Prostate gland (tissue), 2 donors: ENCODE results near the gene C20orf173. TPM values are rescaled to one million over a fixed set of nuclear protein-coding genes. Genes with fewer than 3 reads are reported as not detected.

ENCODE experiments used
- DNase-seq: peaks from one replicate; pipeline ENCODE4 v3.0.0-alpha.2; 2019; ENCODE audit warnings: low spot score
- H3K27ac ChIP-seq, 2 donors: fragments of 200-600 bp; sonication (generic); 2 replicates each; pipeline ENCODE4 v1.5.1; 2017 to 2019
- H3K27me3 ChIP-seq: fragments of 200-600 bp; sonication (generic); replicated peaks from 2 replicates; pipeline ENCODE4 v1.5.1; 2019; ENCODE audit not compliant: insufficient read depth
- H3K36me3 ChIP-seq, 2 donors: fragments of 200-600 bp; sonication (generic); 1 replicate in 1 of 2; 2 replicates in 1 of 2; pipeline versions ENCODE4 v1.5.1 to v1.8.1; 2017 to 2019
- H3K4me1 ChIP-seq: fragments of 200-600 bp; sonication (generic); replicated peaks from 2 replicates; pipeline ENCODE4 v1.5.1; 2019
- H3K4me3 ChIP-seq, 2 donors: fragments of 200-600 bp; sonication (generic); 2 replicates each; pipeline ENCODE4 v1.5.1; 2017 to 2019
- H3K9me3 ChIP-seq: fragments of 200-600 bp; sonication (generic); 2 replicates; pipeline ENCODE4 v1.5.1; 2017
- POLR2A ChIP-seq: fragments of 450-650 bp; IDR thresholded peaks from one replicate; pipeline ENCODE4 v1.6.1; 2016; ENCODE audit warnings: antibody characterized with exemption, mild to moderate bottlenecking
- POLR2AphosphoS5 ChIP-seq: sonication (generic); formaldehyde crosslinking; IDR thresholded peaks from one replicate; pipeline ENCODE4 v1.6.1; 2017; ENCODE audit warnings: antibody characterized with exemption
- WGBS: methylation state at CpG from one replicate; pipeline ENCODE4 v1.1.5; 2018; 5-methylcytosine and 5-hydroxymethylcytosine counted together
- intact Hi-C: fragments of 100-400 bp; cut with DNase I; formaldehyde crosslinking; loops from one replicate; pipeline ENCODE4 v1.14.2; 2022
- total RNA-seq, 2 donors: library from RNA; depleted of rRNA; stranded (reverse); fragments of >200 nt; gene quantifications; one replicate each; pipeline ENCODE4 v1.1.0, GENCODE V29; 2016
- TF ChIP-seq, protein P1 (sequence below), 4 experiments: fragments of 200-600 bp in 2 of 4; fragments of 450-650 bp in 2 of 4; sonication (generic) in 2 of 4; IDR thresholded peaks; 1 replicate in 3 of 4; 2 replicates in 1 of 4; pipeline ENCODE4 v1.5.1; 2016 to 2019; ENCODE audit warnings: antibody characterized with exemption in 4 of 4, mild to moderate bottlenecking in 2 of 4, moderate library complexity in 2 of 4

C20orf173 gene
- total RNA-seq, 2 donors from 2014 or later, result not detected

- Histone ChIP-seq H3K4me3 (no peak overlapping the region), H3K36me3 (peaks cover 6 to 19% of the 10 kb centered on the region in 2 donors), H3K9me3 (no peaks in the 10 kb centered on the region), H3K27ac (no peak overlapping the region), H3K4me1 (no peaks in the 10 kb centered on the region), H3K27me3 (no peaks in the 10 kb centered on the region)
- DNase-seq, result no peak
- no peak for TF ChIP-seq POLR2A
- TF ChIP-seq, protein P1, sequence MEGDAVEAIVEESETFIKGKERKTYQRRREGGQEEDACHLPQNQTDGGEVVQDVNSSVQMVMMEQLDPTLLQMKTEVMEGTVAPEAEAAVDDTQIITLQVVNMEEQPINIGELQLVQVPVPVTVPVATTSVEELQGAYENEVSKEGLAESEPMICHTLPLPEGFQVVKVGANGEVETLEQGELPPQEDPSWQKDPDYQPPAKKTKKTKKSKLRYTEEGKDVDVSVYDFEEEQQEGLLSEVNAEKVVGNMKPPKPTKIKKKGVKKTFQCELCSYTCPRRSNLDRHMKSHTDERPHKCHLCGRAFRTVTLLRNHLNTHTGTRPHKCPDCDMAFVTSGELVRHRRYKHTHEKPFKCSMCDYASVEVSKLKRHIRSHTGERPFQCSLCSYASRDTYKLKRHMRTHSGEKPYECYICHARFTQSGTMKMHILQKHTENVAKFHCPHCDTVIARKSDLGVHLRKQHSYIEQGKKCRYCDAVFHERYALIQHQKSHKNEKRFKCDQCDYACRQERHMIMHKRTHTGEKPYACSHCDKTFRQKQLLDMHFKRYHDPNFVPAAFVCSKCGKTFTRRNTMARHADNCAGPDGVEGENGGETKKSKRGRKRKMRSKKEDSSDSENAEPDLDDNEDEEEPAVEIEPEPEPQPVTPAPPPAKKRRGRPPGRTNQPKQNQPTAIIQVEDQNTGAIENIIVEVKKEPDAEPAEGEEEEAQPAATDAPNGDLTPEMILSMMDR (IDR thresholded peaks at IDR 0.05), result no peak
- TF ChIP-seq POLR2AphosphoS5, result no peak
- intact Hi-C loops, result no loop called here
- WGBS, result 80% methylated on average over 3 of the region's 3 CpGs
Measured at GRCh38 chr20:35506179-35506578, 23.3 kb downstream of the C20orf173 start.

- DNase-seq, result no peak
- intact Hi-C loops, result no loop called here
- Histone ChIP-seq H3K9me3 (no peaks in the 10 kb centered on the region), H3K4me3 (no peak overlapping the region), H3K27me3 (no peaks in the 10 kb centered on the region), H3K27ac (no peak overlapping the region), H3K36me3 (peaks cover 6 to 16% of the 10 kb centered on the region in 2 donors), H3K4me1 (no peaks in the 10 kb centered on the region)
- 95% methylated on average over 5 of the region's 5 CpGs for WGBS
- TF ChIP-seq, protein P1 (IDR thresholded peaks at IDR 0.05), result no peak
- no peak for TF ChIP-seq POLR2AphosphoS5
- no peak for TF ChIP-seq POLR2A
Measured at GRCh38 chr20:35504751-35505150, 24.7 kb downstream of the C20orf173 start.

DNA sequence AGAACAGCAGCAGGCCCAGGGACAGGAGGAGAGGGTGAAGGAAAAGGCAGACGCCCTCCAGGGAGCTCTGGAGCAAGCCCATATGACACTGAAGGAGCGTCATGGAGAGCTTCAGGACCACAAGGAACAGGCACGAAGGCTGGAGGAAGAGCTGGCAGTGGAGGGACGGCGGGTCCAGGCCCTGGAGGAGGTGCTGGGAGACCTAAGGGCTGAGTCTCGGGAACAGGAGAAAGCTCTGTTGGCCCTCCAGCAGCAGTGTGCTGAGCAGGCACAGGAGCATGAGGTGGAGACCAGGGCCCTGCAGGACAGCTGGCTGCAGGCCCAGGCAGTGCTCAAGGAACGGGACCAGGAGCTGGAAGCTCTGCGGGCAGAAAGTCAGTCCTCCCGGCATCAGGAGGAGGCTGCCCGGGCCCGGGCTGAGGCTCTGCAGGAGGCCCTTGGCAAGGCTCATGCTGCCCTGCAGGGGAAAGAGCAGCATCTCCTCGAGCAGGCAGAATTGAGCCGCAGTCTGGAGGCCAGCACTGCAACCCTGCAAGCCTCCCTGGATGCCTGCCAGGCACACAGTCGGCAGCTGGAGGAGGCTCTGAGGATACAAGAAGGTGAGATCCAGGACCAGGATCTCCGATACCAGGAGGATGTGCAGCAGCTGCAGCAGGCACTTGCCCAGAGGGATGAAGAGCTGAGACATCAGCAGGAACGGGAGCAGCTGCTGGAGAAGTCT lies 25.5 kb downstream of the C20orf173 start:
- no peaks in the 10 kb centered on the region for H3K27me3 ChIP-seq
- intact Hi-C loops, result no loop called here
- no peak overlapping the region for H3K4me3 ChIP-seq
- no peaks in the 10 kb centered on the region for H3K4me1 ChIP-seq
- 65% methylated on average over 15 of the region's 16 CpGs for WGBS
- DNase-seq, result no peak
- TF ChIP-seq POLR2AphosphoS5 (no peak), POLR2A (no peak)
- TF ChIP-seq, protein P1 (IDR thresholded peaks at IDR 0.05), result no peak
- H3K36me3 ChIP-seq, result peaks cover 6 to 21% of the 10 kb centered on the region in 2 donors
- no peaks in the 10 kb centered on the region for H3K9me3 ChIP-seq
- no peak overlapping the region for H3K27ac ChIP-seq

- intact Hi-C loops, result no loop called here
- no peak overlapping the region for H3K27ac ChIP-seq
- H3K4me3 ChIP-seq, result no peak overlapping the region
- peaks cover 6 to 22% of the 10 kb centered on the region in 2 donors for H3K36me3 ChIP-seq
- DNase-seq, result no peak
- 88% methylated on average over 10 of the region's 10 CpGs for WGBS
- H3K4me1 ChIP-seq, result no peaks in the 10 kb centered on the region
- H3K9me3 ChIP-seq, result no peaks in the 10 kb centered on the region
- H3K27me3 ChIP-seq, result no peaks in the 10 kb centered on the region
- TF ChIP-seq POLR2AphosphoS5 (no peak), POLR2A (no peak)
- TF ChIP-seq, protein P1 (IDR thresholded peaks at IDR 0.05), result no peak
Measured at GRCh38 chr20:35503281-35503680, 26.2 kb downstream of the C20orf173 start.

- WGBS, result 89% methylated on average over 8 of the region's 8 CpGs
- no peak overlapping the region for H3K4me3 ChIP-seq
- no peaks in the 10 kb centered on the region for H3K9me3 ChIP-seq
- no peaks in the 10 kb centered on the region for H3K4me1 ChIP-seq
- H3K36me3 ChIP-seq, result peaks cover 6 to 27% of the 10 kb centered on the region in 2 donors
- no peaks in the 10 kb centered on the region for H3K27me3 ChIP-seq
- intact Hi-C loops, result no loop called here
- DNase-seq, result no peak
- TF ChIP-seq POLR2AphosphoS5, result no peak
- no peak overlapping the region for H3K27ac ChIP-seq
Measured at GRCh38 chr20:35502352-35502751, 27.1 kb downstream of the C20orf173 start.
